GM15510 (cell line): Measurements from ENCODE around the gene PER1.

Experiments
- POLR2A ChIP-seq: IDR thresholded peaks from 3 replicates; pipeline ENCODE4 v1.6.1; 2011; ENCODE audit warnings: borderline replicate concordance; ENCODE audit not compliant: insufficient read length; ENCODE audit errors: extremely low read depth

The PER1 gene

DNA sequence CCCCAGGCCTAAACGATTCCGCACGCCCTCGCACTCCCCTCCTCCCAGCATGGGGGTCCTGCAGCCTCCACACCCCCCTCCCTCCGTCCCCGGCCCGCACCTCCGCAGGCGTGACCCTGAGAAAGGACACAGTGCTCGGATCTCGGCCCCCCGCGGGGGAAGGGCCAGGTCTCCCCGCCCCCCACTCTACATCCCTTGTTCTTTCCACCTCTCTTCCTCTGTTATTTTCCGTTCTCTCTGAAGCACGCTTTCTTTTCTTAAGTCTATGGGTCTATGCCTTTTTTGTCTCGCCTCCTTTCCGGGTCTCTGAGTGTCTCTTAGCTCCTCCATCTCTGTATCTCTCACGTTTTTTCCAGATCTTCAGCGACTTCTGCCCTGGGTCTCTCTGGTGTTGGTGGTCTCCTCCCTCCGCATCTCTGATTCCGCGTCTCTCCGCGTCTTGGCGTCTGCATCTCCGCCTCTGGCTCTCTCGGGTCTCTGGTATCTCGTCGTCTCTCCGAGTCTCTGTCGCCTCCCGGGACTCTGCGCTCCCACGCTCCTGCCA, 26.2 kb downstream of the PER1 start:
- no peak for TF ChIP-seq POLR2A

DNA sequence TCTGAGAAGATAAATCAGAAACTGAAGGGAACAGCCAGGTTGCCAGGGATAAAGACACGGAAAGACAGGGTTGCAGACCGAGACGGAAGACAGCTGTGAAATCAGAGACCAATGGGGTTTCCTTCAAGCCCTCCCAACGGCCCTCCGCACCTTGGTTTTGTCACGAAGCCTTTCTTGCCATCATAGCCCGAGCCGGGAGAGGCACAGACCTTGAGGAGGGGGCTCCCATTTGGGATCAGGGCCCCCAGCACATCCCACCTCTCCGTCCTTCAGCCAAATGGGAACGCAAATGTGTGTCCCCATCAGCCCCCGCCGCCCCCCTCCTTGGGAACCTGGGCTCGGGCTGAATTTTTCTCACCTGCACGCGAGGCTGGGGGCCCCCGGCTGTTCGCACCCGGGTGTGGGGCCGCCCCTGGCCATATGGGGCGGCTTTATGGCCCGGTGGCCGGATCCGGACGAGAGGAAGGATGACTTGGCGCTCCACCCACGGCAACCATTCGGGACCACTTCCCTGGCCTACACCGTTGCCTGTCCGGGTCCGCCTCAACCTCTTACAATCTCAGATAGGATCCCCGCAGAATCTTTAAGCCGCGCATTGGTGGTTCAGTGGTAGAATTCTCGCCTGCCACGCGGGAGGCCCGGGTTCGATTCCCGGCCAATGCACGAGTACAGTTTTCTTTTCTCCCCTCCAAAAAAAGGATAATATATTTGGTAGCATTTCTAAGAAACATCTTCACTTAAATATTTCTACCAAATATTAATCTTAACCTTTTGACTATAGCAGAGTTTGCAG, 26.9 kb downstream of the PER1 start:
- peak; percentile 22 for TF ChIP-seq POLR2A

GRCh38 chr17:8124350-8125153, 27.7 kb downstream of the PER1 start:
- no peak for TF ChIP-seq POLR2A

DNA sequence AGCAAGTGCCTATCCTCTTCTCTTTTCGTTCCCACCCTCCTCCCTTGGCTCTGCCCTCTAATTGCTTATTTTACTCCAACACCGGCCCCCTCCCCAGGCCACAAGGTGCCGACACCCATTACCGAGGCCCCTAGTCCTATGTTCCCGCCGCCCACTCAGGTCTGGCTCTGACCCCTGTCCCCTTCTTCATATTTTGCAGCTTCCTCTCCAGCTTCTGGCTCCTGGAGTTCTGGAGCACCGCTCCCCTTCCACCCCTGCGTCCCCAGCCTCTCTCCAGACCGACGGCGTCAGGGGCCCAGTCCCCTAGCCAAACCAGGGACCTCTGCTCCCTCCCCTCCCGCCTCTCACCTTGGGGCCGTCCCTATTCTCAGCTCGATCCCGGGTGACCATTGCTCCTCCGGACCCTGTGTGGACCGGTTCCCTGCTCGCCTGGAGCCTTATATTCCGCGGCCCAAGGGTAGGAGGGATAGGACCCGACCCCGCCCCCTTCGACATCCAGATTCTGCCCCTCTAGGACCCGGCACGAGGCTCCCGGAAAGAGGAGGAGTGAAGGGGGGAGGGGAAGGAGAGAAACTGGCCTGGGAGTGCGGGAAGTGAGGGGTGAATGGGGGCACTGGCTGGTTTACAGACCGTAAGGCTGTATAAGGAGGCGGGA, 28.4 kb downstream of the PER1 start, which contains the start of gene HES7:
TSS of gene HES7 (minus strand) at position 412 of the 655 bp plus-strand sequence. CDS start at position 390, 22 bp downstream.
- TF ChIP-seq POLR2A: no peak

DNA sequence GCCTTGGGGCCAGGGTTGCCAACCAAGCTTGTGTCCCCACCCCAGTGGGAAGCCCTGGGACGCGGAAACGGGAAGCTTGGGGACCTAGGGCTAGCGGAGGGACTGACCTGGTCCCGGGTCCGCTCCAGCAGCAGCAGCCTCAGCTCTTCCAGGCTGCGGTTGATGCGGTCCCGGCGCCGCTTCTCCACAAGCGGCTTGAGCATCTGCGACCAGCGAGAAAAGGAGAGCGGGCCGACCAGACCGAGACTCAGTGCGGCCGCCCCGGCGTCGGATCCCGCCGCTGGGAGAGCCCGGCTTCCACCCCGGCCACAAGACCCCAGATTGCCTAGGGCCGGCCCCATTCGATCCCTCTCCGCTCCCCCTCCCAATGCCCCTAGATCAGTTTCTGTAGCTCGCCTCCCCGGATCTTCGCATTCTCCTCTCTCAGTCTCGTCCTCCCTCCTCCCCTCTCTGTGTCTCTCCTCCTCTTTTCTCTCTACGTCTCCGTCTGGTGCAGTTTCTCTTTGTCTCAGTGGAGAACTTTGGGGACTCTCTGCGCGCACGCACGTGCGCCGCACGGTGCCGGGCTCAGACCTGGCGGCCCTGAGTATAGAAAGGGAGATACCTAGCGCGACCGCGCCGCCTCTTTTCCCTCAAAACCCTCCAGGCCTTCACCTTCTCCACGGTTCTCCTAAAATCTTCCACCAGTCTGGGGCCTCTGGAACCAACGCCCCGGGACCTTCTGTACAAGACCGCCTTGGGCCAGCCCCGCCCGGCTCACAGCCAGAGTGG, 29.1 kb downstream of the PER1 start:
- no peak for TF ChIP-seq POLR2A

- no peak for TF ChIP-seq POLR2A
These were observed 29.7 kb downstream of the PER1 start for GRCh38 chr17:8122422-8122923.

DNA sequence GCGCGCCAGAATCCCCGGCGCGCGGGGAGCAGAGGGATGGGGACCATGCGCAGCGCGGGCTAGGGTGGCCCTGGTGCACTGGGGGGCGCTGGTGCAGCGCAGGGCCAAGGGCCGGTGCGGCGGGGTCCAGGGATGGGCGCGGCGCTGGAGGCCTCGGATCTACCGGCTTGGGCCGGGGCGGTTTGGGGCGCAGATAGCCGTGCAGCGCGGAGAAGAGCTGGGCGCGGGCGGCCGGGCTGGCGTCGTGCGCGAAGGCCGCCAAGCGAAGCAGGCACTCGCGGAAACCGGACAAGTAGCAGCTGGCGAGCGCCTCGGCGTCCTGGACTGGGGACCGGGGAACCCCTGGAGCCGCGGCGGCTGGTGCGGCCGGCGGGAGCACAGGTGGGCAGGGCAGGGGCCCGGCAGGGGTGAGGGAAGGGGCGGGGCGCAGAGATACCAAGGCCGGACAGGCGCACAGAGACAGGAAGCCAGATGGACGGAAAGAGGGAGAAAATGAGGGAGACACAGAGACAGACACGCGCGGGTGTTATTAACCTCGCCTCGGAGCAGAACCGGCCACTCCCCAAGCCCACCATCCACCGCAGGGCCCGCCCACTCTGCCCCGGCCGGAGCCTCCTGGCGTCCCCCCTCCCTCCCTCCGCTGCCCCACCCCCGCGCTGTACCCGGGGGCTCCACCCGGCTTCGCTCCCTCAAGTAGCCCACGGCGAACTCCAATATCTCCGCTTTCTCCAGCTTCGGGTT, 30.4 kb downstream of the PER1 start:
- no peak for TF ChIP-seq POLR2A

DNA sequence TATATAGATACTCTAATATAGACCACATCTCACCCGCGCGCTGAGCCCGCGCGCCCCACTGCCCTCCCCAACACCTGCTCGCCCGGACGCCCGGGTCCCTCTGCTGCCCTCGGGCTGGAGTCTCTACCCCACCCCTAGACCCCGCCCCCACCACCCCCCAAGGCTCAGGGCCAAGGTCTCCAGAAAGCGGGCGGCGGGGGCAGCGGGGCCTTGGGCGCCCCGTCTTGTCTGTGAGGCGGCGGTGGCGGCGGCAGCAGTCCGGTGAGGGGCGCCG, 30.9 kb downstream of the PER1 start:
- no peak for TF ChIP-seq POLR2A

GRCh38 chr17:8120520-8121406, 31.4 kb downstream of the PER1 start:
- no peak for TF ChIP-seq POLR2A

DNA sequence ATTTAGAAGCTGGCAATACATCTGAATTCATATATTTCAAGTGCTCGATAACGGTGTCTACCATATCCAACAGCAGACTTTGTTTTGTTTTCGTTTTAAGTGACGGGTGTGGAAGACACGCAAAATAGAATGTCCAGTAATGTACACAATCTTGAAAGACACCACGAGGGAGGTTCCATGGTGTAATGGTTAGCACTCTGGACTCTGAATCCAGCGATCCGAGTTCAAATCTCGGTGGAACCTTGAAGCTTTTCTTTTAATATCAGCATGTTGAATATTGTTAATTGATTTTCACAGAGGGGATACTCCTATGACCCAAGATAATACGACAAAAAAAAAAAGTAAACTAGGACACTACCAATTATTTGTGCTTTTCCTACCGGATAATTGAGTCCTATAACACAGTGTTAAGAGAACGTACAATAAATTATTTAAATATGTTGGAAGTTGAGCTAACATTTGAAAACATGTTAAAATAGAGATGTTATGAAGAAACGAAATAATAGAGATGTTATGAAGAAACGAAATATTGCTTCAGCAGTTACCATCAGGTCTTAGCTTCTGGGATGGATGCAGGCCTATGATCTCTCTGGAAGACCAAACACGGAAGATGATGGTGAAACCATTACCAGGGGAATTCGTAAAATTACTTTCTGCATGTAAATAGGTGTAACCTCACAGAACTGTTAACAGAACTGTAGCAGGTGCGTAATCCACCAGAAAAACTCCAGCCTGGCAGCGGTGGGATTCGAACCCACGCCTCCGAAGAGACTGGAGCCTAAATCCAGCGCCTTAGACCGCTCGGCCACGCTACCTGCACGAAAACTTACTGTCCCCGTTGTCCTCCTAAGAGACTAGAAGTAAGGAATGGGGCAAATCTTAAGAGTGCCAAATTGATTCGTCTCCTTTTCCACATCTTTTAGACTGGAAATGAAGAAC, 32.4 kb downstream of the PER1 start:
- TF ChIP-seq POLR2A: no peak

GRCh38 chr17:8118769-8119580, 33.2 kb downstream of the PER1 start:
- no peak for TF ChIP-seq POLR2A
